Esophagus (tissue), 2 donors: ENCODE results near the gene OR2K2. TPM values are rescaled to one million over a fixed set of nuclear protein-coding genes. Genes with fewer than 3 reads are reported as not detected.
"Not testable (repeated sequence)": the region's sequence is repeated elsewhere in the genome, so short reads cannot be mapped to it uniquely, and the experiment has no call there.

Experiments
- H3K27ac ChIP-seq, 2 donors: one replicate each; pipeline ENCODE4 v1.5.1; 2013; ENCODE audit warnings: low read depth in 2 of 2, mild to moderate bottlenecking in 2 of 2, inconsistent platforms in 1 of 2, low read length in 1 of 2, moderate library complexity in 1 of 2
- H3K27me3 ChIP-seq, 2 donors: one replicate each; pipeline ENCODE4 v1.6.1; 2013; ENCODE audit warnings: low read length in 2 of 2, control low read depth in 1 of 2, mild to moderate bottlenecking in 1 of 2; ENCODE audit not compliant: insufficient read depth in 2 of 2, control insufficient read depth in 1 of 2
- H3K36me3 ChIP-seq, 2 donors: one replicate each; pipeline ENCODE4 v1.6.1; 2013; ENCODE audit warnings: low read length in 1 of 2; ENCODE audit not compliant: control insufficient read depth in 2 of 2, insufficient read depth in 2 of 2
- H3K4me1 ChIP-seq, 2 donors: one replicate each; pipeline ENCODE4 v1.6.1; 2013; ENCODE audit warnings: low read length in 1 of 2; ENCODE audit not compliant: control insufficient read depth in 2 of 2, insufficient read depth in 2 of 2
- H3K4me3 ChIP-seq, 2 donors: one replicate each; pipeline ENCODE4 v1.5.1; 2013; ENCODE audit warnings: low read length in 2 of 2, mild to moderate bottlenecking in 2 of 2, low read depth in 1 of 2, moderate library complexity in 1 of 2
- H3K9me3 ChIP-seq, 2 donors: one replicate each; pipeline ENCODE4 v1.6.1; 2013; ENCODE audit warnings: mild to moderate bottlenecking in 2 of 2, low read depth in 1 of 2, low read length in 1 of 2, moderate library complexity in 1 of 2; ENCODE audit not compliant: control insufficient read depth in 2 of 2, insufficient read depth in 1 of 2
- WGBS, 2 donors: extraction: QIAGEN DNeasy Blood & Tissue Kit; methylation state at CpG; one replicate each; pipeline ENCODE4 v1.1.7; 2013; 5-methylcytosine and 5-hydroxymethylcytosine counted together
- polyA plus RNA-seq, 2 donors: library from polyadenylated mRNA; stranded (reverse); fragments of 200-250 nt; gene quantifications; one replicate each; pipeline ENCODE4 v1.2.3, GENCODE V29; 2013
- donor health status: healthy with polysubstance abuse.
- donor health status: Bipolar disorder and iron deficiency.

The OR2K2 gene
- polyA plus RNA-seq, 2 donors = not detected

GRCh38 chr9:111350556-111350955 lies 20.5 kb upstream of the OR2K2 start:
- H3K9me3 ChIP-seq = no peaks in the 10 kb centered on the region
- H3K4me1 ChIP-seq = no peaks in the 10 kb centered on the region
- no peak overlapping the region for H3K27ac ChIP-seq
- no peaks in the 10 kb centered on the region for H3K27me3 ChIP-seq
- no peaks in the 10 kb centered on the region for H3K36me3 ChIP-seq
- no peak overlapping the region for H3K4me3 ChIP-seq

- Histone ChIP-seq H3K4me1 (no peaks in the 10 kb centered on the region), H3K27me3 (no peaks in the 10 kb centered on the region), H3K9me3 (no peaks in the 10 kb centered on the region), H3K27ac (no peak overlapping the region), H3K36me3 (no peaks in the 10 kb centered on the region), H3K4me3 (no peak overlapping the region)
- WGBS, 2 donors = 46 to 62% methylated on average over 5 of the region's 5 CpGs
Measured at GRCh38 chr9:111349766-111350165, 19.7 kb upstream of the OR2K2 start.

GRCh38 chr9:111348821-111349271 lies 18.8 kb upstream of the OR2K2 start:
- Histone ChIP-seq H3K27me3 (no peaks in the 10 kb centered on the region), H3K4me1 (no peaks in the 10 kb centered on the region), H3K27ac (no peak overlapping the region), H3K36me3 (no peaks in the 10 kb centered on the region), H3K9me3 (no peaks in the 10 kb centered on the region), H3K4me3 (no peak overlapping the region)
- 31 to 41% methylated on average over 4 of the region's 4 CpGs for WGBS, 2 donors

- not testable (repeated sequence) for H3K27ac ChIP-seq, H3K27me3 ChIP-seq, H3K36me3 ChIP-seq, H3K9me3 ChIP-seq, H3K4me3 ChIP-seq, H3K4me1 ChIP-seq
- 76% methylated on average over 5 of the region's 5 CpGs for WGBS, 2 donors
Measured at GRCh38 chr9:111334318-111334863, 4.4 kb upstream of the OR2K2 start.

- Histone ChIP-seq H3K27ac (no peak overlapping the region), H3K9me3 (no peaks in the 10 kb centered on the region), H3K27me3 (peaks cover 0 to 3% of the 10 kb centered on the region in 2 donors), H3K36me3 (no peaks in the 10 kb centered on the region), H3K4me3 (no peak overlapping the region), H3K4me1 (no peaks in the 10 kb centered on the region)
- WGBS, 2 donors = 65 to 77% methylated on average over 3 of the region's 3 CpGs
Measured at GRCh38 chr9:111320631-111321030, 9.4 kb downstream of the OR2K2 start.

GRCh38 chr9:111316796-111317195 lies 13.2 kb downstream of the OR2K2 start:
- 65 to 69% methylated on average over 3 of the region's 3 CpGs for WGBS, 2 donors

GRCh38 chr9:111305914-111306313 lies 24.1 kb downstream of the OR2K2 start:
- Histone ChIP-seq H3K4me1 (no peaks in the 10 kb centered on the region), H3K27ac (no peak overlapping the region), H3K9me3 (no peaks in the 10 kb centered on the region), H3K36me3 (no peaks in the 10 kb centered on the region), H3K4me3 (no peak overlapping the region), H3K27me3 (no peaks in the 10 kb centered on the region)
- 87 to 92% methylated on average over 5 of the region's 5 CpGs for WGBS, 2 donors

More at GRCh38 chr9:111316796-111317195, 13.2 kb downstream of the OR2K2 start:
- Histone ChIP-seq H3K36me3 (no peaks in the 10 kb centered on the region), H3K9me3 (no peaks in the 10 kb centered on the region), H3K27me3 (no peaks in the 10 kb centered on the region), H3K27ac (no peak overlapping the region), H3K4me1 (no peaks in the 10 kb centered on the region), H3K4me3 (no peak overlapping the region)

GRCh38 chr9:111304000-111304399 lies 26.0 kb downstream of the OR2K2 start:
- WGBS, 2 donors = 74 to 78% methylated on average over 6 of the region's 6 CpGs
- H3K9me3 ChIP-seq, H3K27me3 ChIP-seq, H3K27ac ChIP-seq, H3K4me3 ChIP-seq, H3K4me1 ChIP-seq, H3K36me3 ChIP-seq: not testable (repeated sequence)

GRCh38 chr9:111301195-111301594 lies 28.8 kb downstream of the OR2K2 start:
- no peaks in the 10 kb centered on the region for H3K36me3 ChIP-seq
- H3K9me3 ChIP-seq = no peaks in the 10 kb centered on the region
- H3K4me1 ChIP-seq = no peaks in the 10 kb centered on the region
- WGBS, 2 donors = 41 to 49% methylated on average over 1 of the region's 1 CpG
- no peaks in the 10 kb centered on the region for H3K27me3 ChIP-seq
- no peak overlapping the region for H3K4me3 ChIP-seq
- H3K27ac ChIP-seq = no peak overlapping the region

GRCh38 chr9:111300140-111300735 lies 29.8 kb downstream of the OR2K2 start:
- no peaks in the 10 kb centered on the region for H3K9me3 ChIP-seq
- H3K36me3 ChIP-seq = no peaks in the 10 kb centered on the region
- no peaks in the 10 kb centered on the region for H3K27me3 ChIP-seq
- 88% methylated on average over 4 of the region's 4 CpGs for WGBS, 2 donors
- H3K4me3 ChIP-seq = no peak overlapping the region
- no peak overlapping the region for H3K27ac ChIP-seq
- no peaks in the 10 kb centered on the region for H3K4me1 ChIP-seq
